ENCODE data around the gene ITGA6.

- TF ChIP-seq CTCF (conservative IDR thresholded peaks at IDR 0.05 in 1 of 2, IDR thresholded peaks at IDR 0.05 in 1 of 2; ENCODE audit: low read depth in 1 of 2, low read length in 2 of 2) (no peak), EZH2 (IDR thresholded peaks at IDR 0.05; ENCODE audit: low read length, missing control alignments) (no peak)
Measured at GRCh38 chr2:172404824-172405223, 22.6 kb upstream of the ITGA6 start.

Data from fibroblast of lung (primary cell).